Ramos (cell line): ENCODE results near the gene SCG3.
"Not testable (repeated sequence)": the region's sequence is repeated elsewhere in the genome, so short reads cannot be mapped to it uniquely, and the experiment has no call there.

ENCODE experiments used
- in situ Hi-C: fragments of 300-500 bp; cut with MboI; formaldehyde crosslinking; loops from one replicate; pipeline ENCODE4 v1.14.3; 2022; ENCODE audit warnings: low sequenced_read_pairs; ENCODE audit not compliant: unreplicated experiment

The SCG3 gene

GRCh38 chr15:51681303-51681963 is at the start of gene SCG3:
TSS of gene SCG3 (plus strand) at chr15:51681503. CDS start at chr15:51681756, 253 bp downstream.
- in situ Hi-C loops: no loop called here

GRCh38 chr15:51634591-51635198 is 46.6 kb upstream of the SCG3 start:
- in situ Hi-C loops: no loop called here

DNA sequence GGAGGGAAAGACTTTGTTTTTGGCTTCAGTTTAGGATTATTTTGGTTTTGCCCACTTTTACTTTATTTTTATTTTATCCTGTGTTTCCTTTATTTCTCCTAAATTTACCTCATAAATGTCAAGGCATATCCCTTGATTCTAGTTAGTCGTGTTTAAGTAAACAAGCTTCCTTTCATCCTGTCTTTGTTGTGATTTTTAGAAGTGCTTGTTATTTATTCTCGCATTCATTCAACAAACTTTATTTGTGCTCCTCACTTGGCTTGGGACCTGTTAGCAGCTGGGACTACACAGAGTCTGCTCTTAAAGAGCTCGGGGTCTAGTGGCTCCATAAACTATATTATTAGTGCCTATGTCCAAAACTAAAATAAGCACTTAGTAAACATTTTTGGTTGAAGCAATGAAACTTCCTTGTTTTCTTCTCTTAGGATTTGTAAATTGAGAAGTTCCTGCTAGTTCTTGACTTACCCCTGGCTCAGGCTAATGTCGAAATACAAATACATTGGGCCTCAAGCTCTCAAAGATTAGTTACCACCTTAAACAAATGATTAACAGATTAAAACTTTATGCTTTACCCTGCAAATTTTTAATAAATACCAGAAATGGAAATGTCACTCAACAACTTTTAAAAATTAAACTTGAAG is 39.7 kb upstream of the SCG3 start:
- in situ Hi-C loops: loop anchor here (5.0 kb wide), 1 partner anchor 136 kb away; no protein-coding TSS in a partner anchor

GRCh38 chr15:51642696-51643095 is 38.6 kb upstream of the SCG3 start:
- in situ Hi-C loops: loop anchor here (5.0 kb wide), 1 partner anchor 135 kb away; no protein-coding TSS in a partner anchor

DNA sequence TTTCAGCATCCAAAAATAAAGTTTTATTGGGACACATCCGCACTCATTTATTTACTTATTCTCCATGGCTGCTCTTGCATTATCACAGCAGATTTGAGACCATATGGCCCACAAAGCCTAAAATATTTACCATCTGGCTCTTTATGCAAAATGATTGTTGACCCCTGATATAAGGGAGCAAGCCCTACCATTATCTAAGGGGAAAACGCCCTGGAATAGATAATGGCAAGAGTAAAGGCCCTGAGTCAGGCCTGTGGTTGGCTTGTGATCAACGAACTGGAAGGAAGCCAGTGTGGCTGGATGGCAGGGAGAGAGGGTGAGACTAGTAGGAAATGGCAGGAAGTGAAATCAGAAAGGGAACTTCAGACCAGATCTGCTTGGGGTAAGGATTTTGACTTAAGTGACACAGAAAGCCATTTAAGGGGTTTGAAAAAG is 34.2 kb upstream of the SCG3 start:
- in situ Hi-C loops: no loop called here

GRCh38 chr15:51648101-51648500 is 33.2 kb upstream of the SCG3 start:
- in situ Hi-C loops: not testable (repeated sequence)

- in situ Hi-C loops: not testable (repeated sequence)
Observed at GRCh38 chr15:51648643-51649042, 32.7 kb upstream of the SCG3 start.

DNA sequence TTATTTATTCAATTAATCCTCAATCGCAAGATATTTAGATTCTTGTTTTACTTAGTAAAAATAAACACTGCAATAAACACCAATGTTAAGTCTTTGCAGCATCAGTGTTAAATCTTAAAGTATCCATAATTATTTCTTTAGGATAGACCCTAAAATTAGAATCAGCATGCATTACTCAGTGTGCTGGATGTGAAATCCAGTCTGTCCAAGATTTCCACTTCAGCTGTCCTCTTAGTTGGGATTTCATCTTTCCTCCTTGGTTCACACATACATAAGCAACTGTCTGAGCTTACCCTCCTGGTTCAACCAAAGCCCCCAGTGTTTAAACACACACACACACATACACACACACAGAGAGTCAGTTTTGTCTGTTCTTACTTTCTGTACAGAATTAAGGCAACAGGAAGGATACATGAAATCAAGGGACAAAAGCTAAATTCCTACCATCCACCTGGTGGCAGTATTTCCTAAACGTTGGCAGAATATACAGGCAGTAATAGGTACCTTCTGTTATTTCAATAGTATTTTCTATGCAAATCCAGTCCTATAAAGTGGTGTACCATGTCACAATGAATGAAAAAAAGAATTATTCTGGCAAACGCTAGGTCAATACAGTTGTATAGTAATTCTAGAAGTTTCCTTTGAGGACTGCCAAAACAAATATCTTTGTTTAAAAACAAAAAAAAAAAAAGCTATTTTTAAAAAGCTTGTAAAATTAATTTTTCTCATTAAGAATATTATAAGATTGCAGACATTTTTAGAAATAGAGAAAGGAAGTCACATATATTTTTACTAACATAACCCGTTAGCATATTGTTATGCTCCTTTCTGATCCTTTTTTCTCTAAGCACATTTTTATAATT is 31.4 kb upstream of the SCG3 start:
- in situ Hi-C loops: no loop called here

- in situ Hi-C loops: no loop called here
Observed at GRCh38 chr15:51652084-51652668, 29.1 kb upstream of the SCG3 start.

- in situ Hi-C loops: not testable (repeated sequence)
Observed at GRCh38 chr15:51655401-51656057, 25.8 kb upstream of the SCG3 start.

- in situ Hi-C loops: no loop called here
Observed at GRCh38 chr15:51658664-51659063, 22.6 kb upstream of the SCG3 start.

- in situ Hi-C loops: no loop called here
Observed at GRCh38 chr15:51661072-51661471, 20.2 kb upstream of the SCG3 start.

DNA sequence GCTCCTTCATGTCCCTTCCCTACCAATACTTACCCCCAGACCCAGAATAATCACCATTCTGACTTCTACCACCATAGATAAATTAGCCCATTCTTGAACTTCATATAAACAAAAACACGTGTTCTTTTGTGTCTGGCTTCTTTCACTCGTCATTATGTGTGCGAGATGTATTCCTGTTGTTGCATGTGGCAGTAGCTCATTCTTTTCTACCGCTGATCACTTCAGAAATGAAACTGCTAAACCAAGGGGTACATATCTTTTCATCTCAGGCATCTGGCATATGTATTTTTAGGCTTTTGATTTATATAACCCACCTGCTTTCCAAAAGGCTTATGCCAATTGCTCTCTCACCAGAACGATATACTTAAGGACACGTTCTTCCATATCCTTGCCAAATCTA is 13.8 kb upstream of the SCG3 start:
- in situ Hi-C loops: no loop called here

DNA sequence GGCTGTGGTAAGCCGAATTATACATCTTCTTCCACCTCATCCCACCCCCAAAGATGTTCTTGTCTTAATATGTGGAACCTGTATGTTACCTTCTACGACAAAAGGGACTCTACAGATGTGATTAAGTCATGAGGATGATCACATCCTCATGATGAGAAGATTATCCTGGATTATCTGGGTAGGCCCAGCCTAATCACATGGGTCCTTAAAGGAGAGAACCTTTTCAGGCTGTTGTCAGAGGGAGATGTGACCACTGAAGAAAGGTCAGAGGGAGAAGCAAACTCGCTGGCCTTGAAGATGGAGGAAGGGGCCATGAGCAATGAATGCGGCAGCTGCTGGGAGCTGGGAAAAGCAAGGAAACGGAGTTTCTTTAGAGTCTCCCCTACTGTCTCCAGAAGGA is 12.9 kb upstream of the SCG3 start:
- in situ Hi-C loops: no loop called here

DNA sequence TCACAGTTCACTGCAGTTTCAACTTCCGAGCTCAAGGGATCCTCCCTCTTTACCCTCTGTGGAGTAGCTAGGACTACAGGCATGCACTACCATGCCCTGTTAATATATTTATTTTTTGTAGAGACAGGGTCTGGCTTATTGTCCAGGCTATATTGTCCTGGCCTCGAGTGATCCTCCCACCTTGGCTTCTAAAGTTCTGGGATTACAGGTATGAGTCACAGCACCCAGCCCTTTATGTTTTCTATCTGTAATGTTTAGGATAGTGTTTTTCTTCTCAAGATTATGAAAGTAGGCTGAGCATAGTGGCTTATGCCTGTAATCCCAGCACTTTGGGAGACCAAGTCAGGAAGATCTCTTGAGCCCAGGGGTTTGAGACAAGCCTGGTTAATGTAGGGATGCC is 11.9 kb upstream of the SCG3 start:
- in situ Hi-C loops: no loop called here

DNA sequence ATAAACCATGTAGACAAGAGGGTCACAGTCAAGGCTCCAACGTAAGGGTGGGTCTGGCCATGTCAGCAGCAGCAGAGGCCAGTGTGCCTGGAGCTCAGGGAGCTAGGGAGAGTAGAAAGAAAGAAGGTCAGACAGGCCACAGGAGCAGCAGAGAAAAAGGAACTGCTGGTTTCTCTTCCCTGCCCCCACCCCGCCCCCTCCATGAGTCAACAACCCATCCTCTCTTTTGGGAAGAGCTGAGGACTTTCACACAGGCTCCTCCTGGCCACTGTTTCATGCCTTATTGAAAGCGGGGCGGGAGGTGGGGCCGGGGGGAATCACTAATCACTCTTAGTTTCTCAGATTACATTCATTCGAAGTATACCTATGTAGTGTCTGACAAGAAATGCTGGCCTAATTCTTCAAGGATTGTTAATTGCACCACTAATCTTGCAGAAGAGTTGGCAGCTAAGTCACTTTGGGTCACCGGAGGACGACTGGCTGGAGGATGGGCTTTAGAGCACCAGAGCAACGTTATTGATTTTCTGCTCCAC is 9.1 kb upstream of the SCG3 start:
- in situ Hi-C loops: no loop called here

- in situ Hi-C loops: no loop called here
Observed at GRCh38 chr15:51672913-51673857, 8.1 kb upstream of the SCG3 start.

GRCh38 chr15:51675234-51675633 is 6.1 kb upstream of the SCG3 start:
- in situ Hi-C loops: no loop called here
